ENCODE measurements around the gene ARHGEF28.

DNA sequence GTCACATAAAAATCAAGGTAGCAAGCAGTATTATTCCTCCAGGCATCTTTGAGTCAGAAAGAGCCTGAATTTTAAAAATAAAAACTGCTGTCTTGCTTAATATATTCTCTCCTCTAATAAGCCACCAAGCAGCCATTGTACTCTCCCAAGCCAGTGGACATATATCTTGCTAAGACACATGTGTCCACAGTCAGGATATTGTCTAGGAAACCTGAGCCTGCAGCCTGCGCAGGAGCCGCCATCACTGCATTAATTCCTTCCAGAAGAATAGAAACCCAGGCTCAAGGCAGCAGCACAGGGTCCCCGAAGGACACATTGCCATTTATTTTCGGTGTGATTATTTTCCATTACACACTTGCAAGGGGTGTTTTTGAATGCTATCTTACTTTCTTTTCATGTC is 345.3 kb downstream of the ARHGEF28 start:
- TF ChIP-seq, protein P1, sequence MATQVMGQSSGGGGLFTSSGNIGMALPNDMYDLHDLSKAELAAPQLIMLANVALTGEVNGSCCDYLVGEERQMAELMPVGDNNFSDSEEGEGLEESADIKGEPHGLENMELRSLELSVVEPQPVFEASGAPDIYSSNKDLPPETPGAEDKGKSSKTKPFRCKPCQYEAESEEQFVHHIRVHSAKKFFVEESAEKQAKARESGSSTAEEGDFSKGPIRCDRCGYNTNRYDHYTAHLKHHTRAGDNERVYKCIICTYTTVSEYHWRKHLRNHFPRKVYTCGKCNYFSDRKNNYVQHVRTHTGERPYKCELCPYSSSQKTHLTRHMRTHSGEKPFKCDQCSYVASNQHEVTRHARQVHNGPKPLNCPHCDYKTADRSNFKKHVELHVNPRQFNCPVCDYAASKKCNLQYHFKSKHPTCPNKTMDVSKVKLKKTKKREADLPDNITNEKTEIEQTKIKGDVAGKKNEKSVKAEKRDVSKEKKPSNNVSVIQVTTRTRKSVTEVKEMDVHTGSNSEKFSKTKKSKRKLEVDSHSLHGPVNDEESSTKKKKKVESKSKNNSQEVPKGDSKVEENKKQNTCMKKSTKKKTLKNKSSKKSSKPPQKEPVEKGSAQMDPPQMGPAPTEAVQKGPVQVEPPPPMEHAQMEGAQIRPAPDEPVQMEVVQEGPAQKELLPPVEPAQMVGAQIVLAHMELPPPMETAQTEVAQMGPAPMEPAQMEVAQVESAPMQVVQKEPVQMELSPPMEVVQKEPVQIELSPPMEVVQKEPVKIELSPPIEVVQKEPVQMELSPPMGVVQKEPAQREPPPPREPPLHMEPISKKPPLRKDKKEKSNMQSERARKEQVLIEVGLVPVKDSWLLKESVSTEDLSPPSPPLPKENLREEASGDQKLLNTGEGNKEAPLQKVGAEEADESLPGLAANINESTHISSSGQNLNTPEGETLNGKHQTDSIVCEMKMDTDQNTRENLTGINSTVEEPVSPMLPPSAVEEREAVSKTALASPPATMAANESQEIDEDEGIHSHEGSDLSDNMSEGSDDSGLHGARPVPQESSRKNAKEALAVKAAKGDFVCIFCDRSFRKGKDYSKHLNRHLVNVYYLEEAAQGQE (IDR thresholded peaks at IDR 0.05; ENCODE audit: insufficient read depth in 1 of 2, low read depth in 2 of 2, low read length in 2 of 2), result no peak
- TF ChIP-seq POLR2AphosphoS5 (IDR thresholded peaks at IDR 0.05; ENCODE audit: low read depth, low read length) (no peak), SIN3A (IDR thresholded peaks at IDR 0.05; ENCODE audit: borderline replicate concordance, insufficient read depth, low read length) (no peak), TAF1 (IDR thresholded peaks at IDR 0.05; ENCODE audit: borderline replicate concordance, insufficient read depth, low read length) (no peak)
